M059J (cell line): ENCODE data around the gene EPB41. TPM values are rescaled to one million over a fixed set of nuclear protein-coding genes. Genes with fewer than 3 reads are reported as not detected.
A peak's percentile ranks its signal among the peaks of the same experiment; 100 is the strongest.
"Not testable (repeated sequence)": the region's sequence is repeated elsewhere in the genome, so short reads cannot be mapped to it uniquely, and the experiment has no call there.

ENCODE experiments used
- DNase-seq: peaks from one replicate; pipeline ENCODE4 v3.0.0-alpha.2; 2012; ENCODE audit warnings: low read depth
- total RNA-seq: library from RNA; depleted of rRNA; stranded (reverse); fragments of >200 nt; shearing (Covaris generic); gene quantifications from 2 replicates; pipeline ENCODE4 v1.2.3, GENCODE V29; 2014; rRNA removed

The EPB41 gene
- total RNA-seq = 16.2 and 23.2 TPM in 2 replicates

DNA sequence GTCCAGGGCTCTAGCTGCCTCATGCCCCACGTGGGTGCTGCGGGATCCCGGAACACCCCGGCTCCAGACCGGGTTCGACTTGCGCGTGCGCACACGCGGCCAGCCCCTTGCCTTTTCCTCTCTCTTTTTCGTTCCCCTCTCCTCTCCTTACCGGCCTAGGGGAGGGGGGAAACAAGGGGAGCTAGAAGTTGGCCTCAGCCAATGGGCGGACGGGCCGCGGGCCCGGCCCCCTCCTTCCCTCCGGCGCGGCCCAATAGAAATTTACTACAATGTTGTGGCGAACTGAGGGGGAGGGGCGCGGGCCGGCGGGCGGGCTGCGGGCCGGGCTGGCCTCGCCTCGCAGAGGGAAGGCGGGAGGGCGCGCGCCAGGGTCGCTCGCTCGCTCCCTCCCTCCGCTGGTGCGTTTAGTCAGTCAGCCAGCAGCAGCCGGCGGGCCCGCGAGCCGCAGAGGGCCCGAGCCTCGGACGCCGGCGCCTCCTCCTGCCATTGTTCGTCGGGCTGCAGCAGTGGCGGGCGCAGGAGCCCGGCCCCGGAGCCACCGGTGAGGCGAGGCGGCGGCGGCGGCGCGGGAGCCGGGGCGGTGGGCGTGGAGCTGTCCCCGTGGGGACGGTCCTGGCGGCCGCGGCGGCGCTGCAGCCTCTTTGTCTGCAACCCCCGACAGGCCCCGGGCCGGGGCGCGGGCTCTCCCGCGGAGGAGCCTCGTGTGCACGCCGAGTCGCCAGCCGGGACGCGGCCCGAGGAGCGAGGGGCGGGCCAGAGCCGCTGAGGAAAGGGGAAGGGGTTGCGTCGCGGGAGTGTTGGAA is at the start of gene EPB41:
EPB41 (plus strand) TSS at position 342 of the 803 bp plus-strand sequence. CDS start 72,869 bp downstream, outside the sequence.
- DNase-seq = peak; percentile 92

GRCh38 chr1:28864695-28865094 is 49.7 kb upstream of the EPB41 start:
- no peak for DNase-seq

- peak; percentile 60 for DNase-seq
Measured at GRCh38 chr1:28865997-28866650, 48.2 kb upstream of the EPB41 start.

DNA sequence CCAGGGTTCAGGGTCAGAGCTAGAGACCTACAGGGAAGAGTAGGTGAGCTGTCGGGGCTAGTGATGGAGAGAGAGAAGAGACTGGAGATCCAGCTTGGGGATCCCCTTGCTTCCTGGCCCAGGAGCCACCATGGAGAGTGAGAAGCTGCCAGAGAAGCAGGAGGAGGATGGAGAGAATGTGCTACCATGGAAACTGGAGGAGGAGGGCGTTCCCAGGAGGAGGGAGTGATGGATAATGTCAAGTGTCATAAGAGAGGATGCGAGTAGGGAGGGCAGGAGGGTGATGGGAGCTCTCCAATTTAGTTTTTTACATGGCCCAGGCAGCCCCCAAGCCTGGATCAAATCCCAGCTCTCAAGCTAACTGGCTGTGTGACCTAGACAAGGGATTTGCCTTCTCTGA is 46.5 kb upstream of the EPB41 start:
- no peak for DNase-seq

GRCh38 chr1:28869952-28870351 is 44.4 kb upstream of the EPB41 start:
- DNase-seq = no peak

- no peak for DNase-seq
Measured at GRCh38 chr1:28871631-28872401, 42.6 kb upstream of the EPB41 start.

GRCh38 chr1:28875134-28875533 is 39.2 kb upstream of the EPB41 start:
- DNase-seq = not testable (repeated sequence)

DNA sequence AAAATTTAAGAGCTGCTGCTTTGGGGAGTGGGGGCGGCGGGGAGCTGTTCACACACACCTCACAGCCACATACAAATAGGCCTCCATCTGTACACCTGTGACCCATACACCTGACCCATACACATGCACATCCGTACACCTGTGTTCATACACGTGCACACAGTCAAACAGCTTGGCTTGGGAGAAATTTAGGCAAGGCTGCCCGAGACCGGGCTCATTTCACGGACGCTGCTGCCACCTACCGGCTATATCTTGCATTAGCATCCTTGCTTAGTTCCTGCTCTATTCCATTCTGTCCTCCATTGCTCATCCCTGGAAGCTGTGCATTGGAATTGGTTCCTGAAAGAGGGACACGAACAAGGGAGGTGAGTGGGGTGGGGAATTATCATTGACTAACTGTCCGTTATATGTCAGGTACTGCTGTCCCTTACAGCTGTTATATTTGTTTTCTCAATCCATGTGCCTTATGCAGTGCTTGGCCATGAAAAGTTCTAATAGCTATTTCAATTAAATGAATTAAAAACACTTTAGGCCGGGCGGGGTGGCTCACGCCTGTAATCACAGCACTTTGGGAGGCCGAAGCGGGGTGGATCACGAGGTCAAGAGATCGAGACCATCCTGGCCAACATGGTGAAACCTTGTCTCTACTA is 37.1 kb upstream of the EPB41 start:
- peak; percentile 71 for DNase-seq

- DNase-seq = no peak
Measured at GRCh38 chr1:28878796-28879195, 35.6 kb upstream of the EPB41 start.

DNA sequence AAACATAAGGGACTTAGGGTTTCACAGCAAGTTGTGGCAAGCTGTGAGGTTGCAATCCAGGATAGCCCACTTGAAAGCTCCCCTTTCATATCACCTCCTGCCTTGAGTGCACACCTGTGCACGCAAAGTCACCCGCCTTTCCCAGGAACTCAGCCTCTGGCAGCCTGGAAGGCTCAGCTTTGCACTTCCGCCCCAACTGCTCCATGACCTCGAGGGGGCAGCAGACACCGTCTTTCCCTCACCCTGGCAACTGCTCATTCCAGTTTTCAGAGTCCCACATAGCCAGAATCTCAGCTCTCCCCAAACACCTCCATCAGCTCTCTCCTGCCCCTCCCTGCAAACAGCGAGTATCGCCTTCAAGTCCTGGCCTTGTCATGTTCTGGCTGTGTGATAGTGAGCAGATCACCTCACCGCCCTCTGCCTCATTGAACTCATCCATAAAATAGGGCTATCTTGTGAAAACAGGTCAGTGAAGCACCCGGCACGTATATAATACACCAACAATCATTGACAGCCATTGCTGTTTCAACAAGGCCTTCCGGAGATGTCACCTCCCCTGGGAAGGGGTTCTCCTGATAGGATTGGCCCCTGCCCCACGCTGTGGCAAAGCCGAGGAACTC is 32.2 kb upstream of the EPB41 start:
- peak; percentile 90 for DNase-seq

DNA sequence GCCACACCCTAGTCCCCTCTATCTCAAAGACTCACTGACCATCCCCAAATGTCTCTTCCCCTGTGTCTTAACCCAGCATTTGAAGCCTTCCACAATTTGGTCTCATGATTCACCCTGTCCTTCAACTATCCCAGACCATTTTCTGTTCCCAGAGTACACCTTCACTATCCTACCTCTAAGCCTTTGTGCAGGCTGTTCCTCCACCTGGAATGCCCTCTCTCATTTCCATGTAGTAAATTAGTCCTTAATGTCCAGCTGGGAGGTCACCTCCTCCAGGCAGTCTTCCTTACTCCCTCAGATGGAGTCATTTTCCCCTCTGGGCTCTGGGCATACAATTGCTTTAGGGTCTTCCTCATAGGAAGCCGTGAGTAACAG is 31.1 kb upstream of the EPB41 start:
- no peak for DNase-seq

DNA sequence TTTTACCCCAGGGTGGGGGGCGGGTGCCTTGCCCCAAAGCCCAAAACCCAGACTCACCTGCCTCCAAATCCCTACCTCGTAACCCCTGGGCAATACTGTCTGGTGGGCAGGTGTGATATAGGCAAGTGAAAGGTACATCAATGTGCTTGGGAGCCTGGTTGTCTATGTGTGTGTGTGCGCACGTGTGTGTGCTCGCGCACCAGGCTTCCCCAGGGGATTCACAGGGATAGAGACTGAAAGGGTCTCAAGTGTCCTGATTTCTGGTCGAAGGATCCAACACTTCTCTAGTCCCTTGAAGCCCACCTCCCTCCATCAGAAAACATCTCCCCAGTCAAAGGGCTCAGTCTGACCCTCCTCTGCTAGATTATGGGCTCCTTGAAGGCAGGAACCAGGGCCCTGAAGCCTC is 28.9 kb upstream of the EPB41 start:
- DNase-seq = no peak

- DNase-seq = no peak
Measured at GRCh38 chr1:28885977-28886730, 28.2 kb upstream of the EPB41 start.

GRCh38 chr1:28886731-28887418 is 27.5 kb upstream of the EPB41 start:
- DNase-seq = peak; percentile 83

DNA sequence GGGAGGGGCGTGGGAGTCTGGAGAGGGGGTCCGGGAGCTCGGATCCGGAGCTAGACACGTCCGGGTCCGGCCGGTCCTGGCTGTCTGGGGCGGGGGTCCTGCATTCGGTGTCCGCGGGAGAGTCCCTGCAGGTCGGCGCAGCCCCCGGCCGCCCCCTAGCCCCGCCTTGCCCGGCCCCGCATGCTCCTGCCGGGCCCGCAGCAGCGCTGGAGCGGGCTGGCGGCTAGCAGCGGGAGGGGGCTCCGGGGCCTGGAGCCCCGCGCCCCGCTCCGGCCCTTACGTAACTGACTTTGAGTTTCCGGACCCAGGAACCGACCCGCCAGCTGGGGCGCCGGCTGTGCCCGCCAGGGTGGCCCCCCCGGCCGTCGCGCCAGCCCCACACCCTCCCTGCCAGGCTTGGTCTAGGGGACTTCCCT is 26.9 kb upstream of the EPB41 start:
- DNase-seq = no peak

DNA sequence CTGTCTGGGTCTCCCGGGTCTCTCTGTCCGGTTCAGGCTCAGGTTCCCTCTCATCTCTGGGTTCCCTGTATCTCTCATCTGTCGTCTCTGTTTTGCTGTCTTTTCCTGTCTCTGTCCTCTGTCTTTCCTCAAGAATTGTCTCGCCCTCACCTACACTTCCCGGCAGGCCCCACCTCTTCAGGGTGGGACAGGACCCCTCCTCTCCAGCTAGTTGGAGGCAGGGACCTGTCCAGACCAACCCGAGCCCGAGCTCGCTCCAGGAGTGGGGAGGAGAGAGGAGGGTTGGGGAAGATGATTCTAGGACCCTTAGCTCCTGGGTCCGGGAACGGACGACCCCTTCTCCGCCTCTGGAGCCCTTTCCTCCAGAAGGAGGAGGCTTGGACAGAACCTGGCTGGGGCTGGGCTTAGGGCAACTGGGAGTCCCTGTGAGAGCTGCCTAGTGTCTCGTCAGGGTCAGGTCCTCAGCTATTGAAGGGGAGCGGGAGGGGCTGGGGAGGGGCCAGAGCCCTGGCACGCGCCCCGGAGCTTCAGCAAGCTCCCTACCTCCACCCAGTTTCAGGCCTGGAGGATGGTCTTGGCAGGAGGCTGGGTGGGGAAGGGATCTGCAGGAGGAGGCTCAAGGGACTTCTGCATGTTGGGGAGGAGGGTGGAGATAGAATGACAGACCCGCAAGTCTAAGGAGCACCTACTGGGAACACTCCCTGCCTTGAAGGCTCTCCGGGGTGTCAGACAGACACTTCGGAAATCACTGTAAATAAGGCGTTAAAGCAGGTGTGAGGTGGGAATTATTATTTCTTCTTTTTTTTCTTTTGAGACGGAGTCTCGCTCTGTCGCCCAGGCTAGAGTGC is 26.3 kb upstream of the EPB41 start:
- no peak for DNase-seq

GRCh38 chr1:28888915-28889314 is 25.5 kb upstream of the EPB41 start:
- no peak for DNase-seq

GRCh38 chr1:28889357-28889756 is 25.0 kb upstream of the EPB41 start:
- DNase-seq = no peak

GRCh38 chr1:28890435-28890834 is 23.9 kb upstream of the EPB41 start:
- no peak for DNase-seq
